ENCODE results near the gene FBRSL1. TPM values are rescaled to one million over a fixed set of nuclear protein-coding genes. Genes with fewer than 3 reads are reported as not detected.

FBRSL1 gene
- total RNA-seq, 1 donor from 2014 or later: 211 TPM

GRCh38 chr12:132493482-132494178 is 3.7 kb downstream of the FBRSL1 start:
- H3K4me3 Mint-ChIP-seq (ENCODE audit: unreplicated experiment): peak overlapping the region; percentile 74
- peak overlapping the region; percentile 48 for H3K27ac Mint-ChIP-seq (ENCODE audit: unreplicated experiment)
- no peak for DNase-seq
- peaks cover 3% of the 10 kb centered on the region for H3K27me3 Mint-ChIP-seq (ENCODE audit: unreplicated experiment)
- no peaks in the 10 kb centered on the region for H3K36me3 Mint-ChIP-seq (ENCODE audit: unreplicated experiment)
- TF ChIP-seq CTCF (IDR thresholded peaks at IDR 0.05; ENCODE audit: partially characterized antibody, unreplicated experiment): no peak
- H3K4me1 Mint-ChIP-seq (ENCODE audit: low read depth, unreplicated experiment): peaks cover 18% of the 10 kb centered on the region
- H3K9me3 Mint-ChIP-seq (ENCODE audit: unreplicated experiment): peaks cover 10% of the 10 kb centered on the region

GRCh38 chr12:132494294-132495164 is 4.6 kb downstream of the FBRSL1 start:
- no peak for TF ChIP-seq CTCF (IDR thresholded peaks at IDR 0.05; ENCODE audit: partially characterized antibody, unreplicated experiment)
- H3K27me3 Mint-ChIP-seq (ENCODE audit: unreplicated experiment): peaks cover 5% of the 10 kb centered on the region
- DNase-seq: no peak
- peak overlapping the region; percentile 48 for H3K27ac Mint-ChIP-seq (ENCODE audit: unreplicated experiment)
- H3K36me3 Mint-ChIP-seq (ENCODE audit: unreplicated experiment): no peaks in the 10 kb centered on the region
- H3K4me1 Mint-ChIP-seq (ENCODE audit: low read depth, unreplicated experiment): peaks cover 18% of the 10 kb centered on the region
- peak overlapping the region; percentile 74 for H3K4me3 Mint-ChIP-seq (ENCODE audit: unreplicated experiment)
- H3K9me3 Mint-ChIP-seq (ENCODE audit: unreplicated experiment): peaks cover 10% of the 10 kb centered on the region

GRCh38 chr12:132495165-132495544 is 5.2 kb downstream of the FBRSL1 start:
- Mint-ChIP-seq H3K4me1 (ENCODE audit: low read depth, unreplicated experiment) (peaks cover 21% of the 10 kb centered on the region), H3K9me3 (ENCODE audit: unreplicated experiment) (peaks cover 10% of the 10 kb centered on the region), H3K27ac (ENCODE audit: unreplicated experiment) (no peak overlapping the region), H3K36me3 (ENCODE audit: unreplicated experiment) (no peaks in the 10 kb centered on the region), H3K4me3 (ENCODE audit: unreplicated experiment) (no peak overlapping the region), H3K27me3 (ENCODE audit: unreplicated experiment) (peaks cover 7% of the 10 kb centered on the region)
- DNase-seq: no peak
- no peak for TF ChIP-seq CTCF (IDR thresholded peaks at IDR 0.05; ENCODE audit: partially characterized antibody, unreplicated experiment)

GRCh38 chr12:132495629-132496357 is 5.8 kb downstream of the FBRSL1 start:
- Mint-ChIP-seq H3K4me3 (ENCODE audit: unreplicated experiment) (peak overlapping the region; percentile 72), H3K27ac (ENCODE audit: unreplicated experiment) (peak overlapping the region; percentile 91), H3K9me3 (ENCODE audit: unreplicated experiment) (peaks cover 10% of the 10 kb centered on the region), H3K36me3 (ENCODE audit: unreplicated experiment) (no peaks in the 10 kb centered on the region), H3K27me3 (ENCODE audit: unreplicated experiment) (peaks cover 7% of the 10 kb centered on the region), H3K4me1 (ENCODE audit: low read depth, unreplicated experiment) (peaks cover 25% of the 10 kb centered on the region)
- no peak for TF ChIP-seq CTCF (IDR thresholded peaks at IDR 0.05; ENCODE audit: partially characterized antibody, unreplicated experiment)
- DNase-seq: no peak

All from glutamatergic neuron (in vitro differentiated cells).